Measurements from ENCODE around the gene GNS.

DNA sequence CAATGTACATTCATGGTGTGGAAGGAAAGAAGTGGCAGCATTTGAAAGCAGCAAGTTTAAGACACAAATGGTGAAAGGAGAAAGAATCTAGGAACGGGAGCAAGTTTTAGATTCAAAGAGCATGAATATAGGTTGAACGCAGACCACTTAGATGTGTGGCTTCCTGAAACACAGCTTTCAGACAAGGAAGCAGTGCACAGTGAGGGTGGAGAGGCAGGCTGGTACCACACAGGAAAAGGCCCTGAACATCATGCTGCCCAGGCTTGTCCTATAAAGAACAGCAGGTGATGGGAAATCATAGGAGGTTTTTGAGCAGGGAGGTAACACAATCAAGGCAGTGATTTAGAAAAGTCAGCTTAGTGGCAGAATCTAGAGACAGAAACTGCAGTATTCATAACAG is 35.6 kb downstream of the GNS start:
- TF ChIP-seq, protein P1, sequence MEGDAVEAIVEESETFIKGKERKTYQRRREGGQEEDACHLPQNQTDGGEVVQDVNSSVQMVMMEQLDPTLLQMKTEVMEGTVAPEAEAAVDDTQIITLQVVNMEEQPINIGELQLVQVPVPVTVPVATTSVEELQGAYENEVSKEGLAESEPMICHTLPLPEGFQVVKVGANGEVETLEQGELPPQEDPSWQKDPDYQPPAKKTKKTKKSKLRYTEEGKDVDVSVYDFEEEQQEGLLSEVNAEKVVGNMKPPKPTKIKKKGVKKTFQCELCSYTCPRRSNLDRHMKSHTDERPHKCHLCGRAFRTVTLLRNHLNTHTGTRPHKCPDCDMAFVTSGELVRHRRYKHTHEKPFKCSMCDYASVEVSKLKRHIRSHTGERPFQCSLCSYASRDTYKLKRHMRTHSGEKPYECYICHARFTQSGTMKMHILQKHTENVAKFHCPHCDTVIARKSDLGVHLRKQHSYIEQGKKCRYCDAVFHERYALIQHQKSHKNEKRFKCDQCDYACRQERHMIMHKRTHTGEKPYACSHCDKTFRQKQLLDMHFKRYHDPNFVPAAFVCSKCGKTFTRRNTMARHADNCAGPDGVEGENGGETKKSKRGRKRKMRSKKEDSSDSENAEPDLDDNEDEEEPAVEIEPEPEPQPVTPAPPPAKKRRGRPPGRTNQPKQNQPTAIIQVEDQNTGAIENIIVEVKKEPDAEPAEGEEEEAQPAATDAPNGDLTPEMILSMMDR (IDR thresholded peaks at IDR 0.05 in 4 of 5, conservative IDR thresholded peaks at IDR 0.05 in 1 of 5): no peak
- no peak for TF ChIP-seq POLR2A (IDR thresholded peaks at IDR 0.05)
